ENCODE measurements around the gene VSTM2B.
"Not testable (repeated sequence)": the region's sequence is repeated elsewhere in the genome, so short reads cannot be mapped to it uniquely, and the experiment has no call there.

VSTM2B gene

DNA sequence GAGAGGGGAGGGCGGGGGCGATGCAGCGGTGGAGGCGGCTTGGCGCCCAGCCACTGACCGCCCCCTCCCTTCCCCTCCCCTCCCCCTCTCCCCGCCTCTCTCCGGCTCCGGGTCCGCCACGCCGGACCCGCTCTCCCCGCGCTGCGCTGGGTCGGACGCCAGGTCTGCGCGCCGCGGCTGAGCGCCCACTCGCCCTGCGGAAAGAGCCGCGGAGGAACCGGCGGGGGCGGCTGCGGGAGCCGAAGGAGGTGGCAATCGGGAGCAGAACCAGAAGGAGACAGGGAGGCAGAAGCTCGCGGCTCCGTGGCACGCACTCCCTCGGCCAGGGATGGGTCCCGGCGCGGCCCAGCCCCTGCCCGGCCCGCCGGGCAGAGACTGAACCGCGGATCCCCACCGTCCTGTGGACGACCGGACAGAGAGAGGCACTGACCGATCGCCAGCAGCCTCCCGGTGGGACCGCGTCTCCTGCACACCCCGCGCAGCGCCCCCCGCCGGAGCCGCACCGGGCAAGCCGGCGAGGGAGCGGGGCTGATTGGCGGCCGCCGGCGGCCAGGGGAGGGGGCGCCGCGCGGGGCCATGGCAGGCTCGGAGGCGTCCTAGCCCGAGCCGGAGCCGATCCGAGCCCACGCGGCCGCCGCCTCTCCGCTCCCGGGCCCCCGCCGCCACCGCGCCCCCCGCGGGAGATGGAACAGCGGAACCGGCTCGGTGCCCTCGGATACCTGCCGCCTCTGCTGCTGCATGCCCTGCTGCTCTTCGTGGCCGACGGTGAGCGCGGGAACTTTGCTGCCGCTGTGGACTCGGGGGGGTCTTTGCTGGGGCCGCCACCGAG lies at the start of gene VSTM2B:
VSTM2B (plus strand) TSS at position 94 of the 829 bp plus-strand sequence; CDS start at position 684, 590 bp downstream.
- DNase-seq (ENCODE audit: low spot score), result peak; percentile 56

DNA sequence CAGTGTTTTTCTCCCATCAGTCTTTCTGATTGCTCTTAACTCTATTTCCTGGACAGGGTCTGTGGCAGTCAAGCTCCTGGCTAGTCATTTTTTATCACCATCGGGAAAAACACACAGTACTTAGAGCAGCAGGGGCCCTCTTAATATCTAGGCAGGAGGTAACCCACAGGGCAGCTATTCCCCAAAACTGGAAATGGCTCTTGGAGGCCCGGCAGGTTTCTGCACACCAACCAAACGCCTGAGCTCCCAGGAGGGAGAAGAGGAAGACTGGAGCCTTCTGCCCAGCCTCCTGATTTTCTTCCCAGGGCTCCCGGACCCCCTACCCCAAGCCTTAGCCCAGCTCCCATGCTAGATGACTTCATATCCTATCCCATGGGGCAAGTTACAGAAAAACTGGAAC lies 49.3 kb upstream of the VSTM2B start:
- DNase-seq (ENCODE audit: low spot score), result no peak

DNA sequence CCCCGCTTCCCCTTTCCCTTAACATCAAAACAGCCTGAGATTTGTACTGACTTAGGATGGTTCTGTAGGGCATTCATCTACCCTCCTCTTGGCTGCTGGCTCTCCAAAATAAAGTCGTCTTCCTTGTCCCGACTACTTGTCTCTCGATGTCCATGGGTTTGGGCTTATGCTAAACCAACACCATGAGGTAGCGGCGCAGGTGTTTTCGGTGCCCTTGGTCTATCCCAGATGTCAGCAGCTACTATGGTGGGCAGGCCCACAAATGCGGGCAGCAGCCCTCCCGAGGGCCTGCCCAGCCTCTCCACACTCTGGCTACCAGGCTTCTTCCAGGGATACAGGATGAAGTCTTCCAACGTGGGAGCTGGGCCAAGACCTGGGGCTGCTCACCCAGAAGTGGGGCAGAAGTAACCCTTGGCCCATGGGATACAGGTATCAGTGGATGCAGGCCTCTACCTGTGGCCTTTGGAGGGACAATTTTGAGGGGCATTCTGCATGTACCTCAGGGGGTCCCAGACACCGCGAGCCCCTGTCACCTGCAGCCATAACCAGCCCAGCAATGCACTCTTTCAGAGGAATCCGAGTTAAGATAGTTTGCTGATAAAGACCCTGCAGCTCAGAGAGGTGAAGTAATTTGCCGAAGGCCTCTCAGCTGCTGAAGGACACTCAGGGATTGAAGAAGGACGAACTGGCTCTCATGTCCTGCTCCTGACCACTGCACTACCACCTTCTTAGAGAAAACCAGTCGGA lies 47.8 kb upstream of the VSTM2B start:
- no peak for DNase-seq (ENCODE audit: low spot score)

DNA sequence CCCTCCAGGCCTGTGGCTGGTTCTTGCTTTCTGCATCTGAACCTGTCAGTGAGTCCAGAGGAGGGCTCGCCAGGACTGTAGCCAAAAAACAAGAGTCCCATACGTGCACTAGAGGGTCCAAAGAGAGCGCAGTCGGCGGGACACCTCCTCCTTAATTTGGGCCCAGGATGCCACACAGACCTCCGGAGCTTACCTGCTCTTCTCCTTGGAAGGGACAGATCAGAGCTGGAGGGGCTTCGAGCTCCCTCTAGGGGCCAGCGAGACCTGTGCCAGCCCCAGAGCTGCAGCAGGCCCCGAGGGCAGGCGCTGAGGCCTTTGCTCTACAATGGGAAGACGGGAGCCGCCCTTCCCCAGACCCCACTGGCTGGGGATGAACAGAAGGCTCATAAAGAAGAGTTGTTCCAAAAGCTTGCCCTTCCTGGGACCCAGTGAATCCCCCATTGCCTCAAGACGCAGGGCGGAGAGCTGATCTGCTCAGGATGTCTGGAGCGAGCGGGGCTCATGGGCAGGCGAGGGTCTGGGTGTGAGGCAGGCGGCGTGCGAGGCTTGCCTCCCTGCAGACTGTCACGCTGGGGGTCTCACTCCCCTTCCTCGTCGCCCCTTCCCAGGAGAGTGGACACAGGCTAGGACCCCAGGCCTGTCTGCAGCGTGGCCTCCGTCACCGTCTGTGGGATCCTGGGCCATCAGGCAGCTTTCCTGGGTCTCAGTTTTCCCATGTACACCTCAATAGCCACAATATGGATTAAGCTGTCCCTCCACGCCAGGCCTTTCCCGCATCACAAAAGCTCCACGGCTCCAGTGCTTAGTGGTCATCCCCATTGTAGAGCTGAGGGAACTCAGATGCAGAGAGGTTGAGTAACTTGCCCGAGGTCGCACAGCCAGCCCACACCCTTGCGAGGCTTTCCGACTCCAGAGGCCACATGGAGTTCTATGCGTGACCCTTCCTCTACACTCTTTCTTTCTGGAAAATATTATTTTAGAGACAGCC lies 46.9 kb upstream of the VSTM2B start:
- no peak for DNase-seq (ENCODE audit: low spot score)

DNA sequence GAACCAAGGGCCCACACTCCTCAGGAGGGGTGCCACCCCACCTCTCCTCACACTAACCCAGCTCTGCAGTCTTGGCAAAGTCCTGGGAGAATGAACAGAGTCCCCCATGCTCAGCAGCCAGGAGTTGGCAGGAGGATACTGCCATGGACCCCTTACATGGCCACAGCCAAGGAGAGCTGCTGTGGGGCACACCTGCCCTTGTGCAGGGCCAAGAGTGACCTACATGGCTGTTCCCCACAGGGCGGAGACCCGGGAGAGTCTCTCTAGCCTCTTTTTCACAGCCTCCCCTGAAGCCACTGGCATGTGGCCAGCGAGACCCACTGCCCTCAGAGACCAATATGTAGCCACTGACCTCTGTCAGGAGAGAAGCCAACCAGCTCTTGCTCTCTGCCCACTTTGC lies 45.9 kb upstream of the VSTM2B start:
- no peak for DNase-seq (ENCODE audit: low spot score)

DNA sequence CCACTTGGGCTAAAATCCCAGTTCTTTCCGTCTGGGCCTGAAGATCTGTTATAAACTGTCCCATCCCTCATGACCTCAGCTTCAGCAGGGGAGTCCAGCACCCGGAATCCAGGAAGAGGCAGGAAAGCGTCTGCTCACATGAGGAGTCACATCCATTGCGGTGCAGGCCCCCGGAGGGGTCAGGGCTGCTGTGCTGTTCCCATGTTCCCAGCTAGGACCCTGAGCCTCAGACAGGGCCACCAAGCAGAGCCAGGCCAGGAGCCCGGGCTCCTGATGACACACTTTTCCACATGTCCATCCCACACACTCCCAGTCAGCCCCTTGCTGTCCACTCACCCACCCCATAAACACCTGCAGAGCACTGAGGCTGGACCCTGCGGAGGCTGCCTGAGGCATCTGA lies 45.3 kb upstream of the VSTM2B start:
- no peak for DNase-seq (ENCODE audit: low spot score)

DNA sequence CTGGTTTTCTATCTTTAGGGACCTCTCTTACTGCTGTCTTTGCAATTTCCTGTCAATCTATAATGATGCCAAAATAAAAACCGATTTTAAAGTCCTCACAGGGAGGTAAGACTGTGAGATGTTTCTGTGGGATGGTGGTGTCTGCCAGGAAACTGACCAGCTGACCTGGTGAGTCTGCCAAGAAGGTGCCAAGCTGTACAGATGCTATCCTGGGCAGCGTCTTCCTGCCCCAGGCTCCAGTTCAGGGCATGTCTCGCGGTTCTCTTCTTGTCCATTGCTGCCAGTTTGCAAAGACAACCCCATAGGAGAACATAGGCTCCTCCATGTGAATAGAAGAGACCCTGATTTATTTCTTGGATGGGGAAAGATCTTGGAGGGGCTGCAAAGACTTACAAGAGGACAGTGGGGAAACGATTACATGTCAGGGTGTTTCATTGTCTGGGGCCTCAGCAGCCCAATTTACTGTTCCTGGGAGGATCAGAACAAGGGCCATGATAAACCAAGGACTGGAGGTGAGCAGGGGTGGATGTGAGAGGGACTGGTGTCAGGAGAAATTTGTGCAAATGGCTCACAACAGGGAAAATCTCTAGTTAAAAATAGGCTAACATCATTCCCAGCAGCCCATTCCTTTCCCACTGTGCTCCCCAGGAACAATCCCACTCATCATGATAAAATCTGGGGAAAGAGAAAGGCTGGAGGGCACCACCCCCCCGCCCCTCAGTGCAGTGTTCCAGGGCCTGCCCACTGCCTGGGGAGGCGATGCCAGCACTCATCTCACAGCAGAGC lies 42.7 kb upstream of the VSTM2B start:
- no peak for DNase-seq (ENCODE audit: low spot score)

DNA sequence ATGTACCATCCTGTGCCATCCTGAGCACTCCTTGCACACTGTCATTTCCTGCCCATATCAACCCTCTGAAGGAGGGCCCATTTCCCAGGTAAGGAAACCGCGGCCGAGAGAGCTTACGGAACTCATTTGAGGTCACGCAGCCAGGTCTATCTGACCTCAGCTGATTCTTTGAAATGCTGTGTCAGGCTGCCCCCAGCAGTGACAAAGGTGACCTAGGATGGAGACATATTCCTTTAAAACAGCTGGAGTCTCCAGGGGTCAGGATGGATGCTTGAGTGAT lies 42.2 kb upstream of the VSTM2B start:
- no peak for DNase-seq (ENCODE audit: low spot score)

DNA sequence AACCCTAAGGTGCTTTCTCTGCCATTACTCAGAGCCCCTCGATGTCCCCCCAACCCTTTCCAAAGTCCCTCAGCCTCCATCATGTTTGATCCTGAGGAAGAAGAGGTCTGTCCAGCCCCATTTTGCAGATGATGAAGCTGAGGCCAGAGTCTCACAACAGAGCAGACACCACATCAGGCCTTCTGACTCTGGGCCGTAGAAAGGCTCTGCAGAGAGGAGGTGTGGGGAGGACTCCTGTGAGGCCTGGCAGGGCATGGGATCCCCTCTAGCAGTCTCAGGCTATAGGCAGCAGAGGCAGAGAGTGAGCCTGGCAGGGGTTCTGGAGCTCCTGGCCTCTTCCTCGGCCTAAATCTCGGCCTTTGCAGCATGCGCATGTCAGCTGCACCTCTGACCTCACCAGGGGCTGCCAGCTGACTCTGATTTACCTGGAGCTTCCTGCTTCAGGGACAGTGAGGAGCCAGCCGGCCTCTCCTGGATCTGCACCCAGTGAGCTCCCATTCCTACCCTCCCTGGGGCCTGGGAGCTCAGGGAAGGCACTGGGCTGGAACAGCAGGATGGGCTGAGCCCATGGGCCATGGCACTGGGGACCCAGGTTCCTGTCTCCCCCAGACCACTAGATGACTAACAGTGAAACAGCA lies 41.7 kb upstream of the VSTM2B start:
- DNase-seq (ENCODE audit: low spot score), result no peak

DNA sequence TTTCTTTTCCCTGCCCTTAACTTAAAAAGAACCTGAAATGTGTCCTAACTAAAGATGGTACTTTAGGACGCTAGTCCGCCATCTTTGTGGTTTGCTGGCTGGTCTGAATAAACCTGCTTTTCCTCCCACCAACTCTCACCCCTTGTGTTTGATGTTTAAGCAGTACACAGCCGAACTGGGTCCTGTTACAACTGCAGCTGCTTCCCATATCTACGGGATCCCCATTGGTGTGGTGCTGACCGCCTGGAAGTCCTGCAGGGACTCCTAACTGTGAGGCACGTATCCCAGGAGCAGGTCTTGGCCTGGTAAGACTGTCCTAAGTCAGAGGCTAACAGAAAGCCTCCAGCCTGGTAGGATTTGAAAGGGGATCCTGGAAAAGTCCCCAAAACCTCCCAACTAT lies 40.9 kb upstream of the VSTM2B start:
- DNase-seq (ENCODE audit: low spot score), result no peak

DNA sequence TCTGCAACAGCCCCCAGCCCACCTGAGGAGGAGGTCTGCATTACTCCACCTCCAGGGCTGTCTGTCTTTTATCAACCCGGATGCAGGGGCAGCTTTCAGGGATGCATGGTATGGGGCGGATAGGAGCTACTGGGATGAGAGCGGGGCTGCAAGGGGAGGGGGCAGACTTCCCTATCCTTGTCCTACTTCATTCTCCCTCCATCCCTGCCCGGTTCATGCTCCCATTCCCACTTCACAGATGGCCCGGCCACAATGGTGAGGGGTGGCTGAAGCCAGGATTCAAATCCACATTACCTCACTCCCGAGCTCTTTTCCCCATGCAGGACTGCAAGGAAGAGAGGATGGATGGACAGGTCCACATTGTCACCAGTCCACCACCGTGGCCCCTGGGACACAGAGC lies 40.5 kb upstream of the VSTM2B start:
- no peak for DNase-seq (ENCODE audit: low spot score)

DNA sequence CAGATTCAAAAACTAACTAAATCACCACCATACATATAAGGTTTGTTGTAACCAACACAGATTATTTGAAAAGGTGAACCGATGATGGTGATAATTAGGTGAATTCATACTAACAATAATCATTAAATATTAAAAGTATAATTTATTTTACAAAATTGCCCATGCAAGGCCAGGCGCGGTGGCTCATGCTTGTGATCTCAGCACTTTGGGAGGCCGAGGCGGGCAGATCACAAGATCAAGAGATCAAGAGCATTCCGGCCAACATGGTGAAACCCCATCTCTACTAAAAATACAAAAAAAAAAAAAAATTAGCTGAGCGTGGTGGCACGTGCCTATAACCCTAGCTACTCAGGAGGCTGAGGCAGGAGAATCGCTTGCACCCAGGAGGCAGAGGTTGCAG lies 38.8 kb upstream of the VSTM2B start:
- DNase-seq (ENCODE audit: low spot score), result not testable (repeated sequence)

DNA sequence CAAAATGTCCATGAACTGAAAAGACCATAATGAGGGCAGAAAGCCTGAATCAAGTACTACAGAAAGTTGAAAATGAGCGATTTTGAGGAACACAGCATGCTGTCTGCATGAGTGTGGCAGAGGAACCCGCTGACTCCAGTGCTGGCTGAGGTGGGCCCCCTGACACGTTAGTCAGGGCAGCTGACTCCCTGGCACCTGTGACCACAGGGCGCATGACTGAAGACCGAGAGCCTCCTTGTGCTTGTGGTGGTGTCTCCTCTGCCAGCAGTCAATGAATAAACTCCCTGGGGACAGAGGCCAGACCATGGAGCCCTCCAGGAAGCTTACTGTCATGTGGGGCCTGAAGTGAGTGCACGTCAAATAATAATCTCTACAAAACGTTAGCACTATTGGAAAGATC lies 38.4 kb upstream of the VSTM2B start:
- DNase-seq (ENCODE audit: low spot score), result no peak

DNA sequence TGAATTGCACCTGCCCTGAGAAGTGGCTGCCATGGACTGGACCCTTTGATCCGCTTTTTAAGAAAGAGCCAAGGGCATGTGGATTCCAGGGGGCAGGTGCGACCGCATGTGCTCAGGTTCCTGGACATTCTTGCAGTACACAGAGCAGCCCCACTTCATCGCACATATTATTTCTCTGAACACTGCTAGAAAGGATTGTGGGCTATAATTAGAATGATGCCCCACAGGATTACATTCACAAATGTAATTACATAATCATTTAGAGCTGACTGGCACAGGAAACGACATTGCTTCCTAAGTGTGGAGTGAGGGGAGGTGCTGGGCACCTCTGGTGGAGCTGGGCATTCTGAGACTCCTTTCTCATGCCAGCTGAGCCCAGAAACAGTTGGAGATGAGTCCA lies 37.5 kb upstream of the VSTM2B start:
- no peak for DNase-seq (ENCODE audit: low spot score)

DNA sequence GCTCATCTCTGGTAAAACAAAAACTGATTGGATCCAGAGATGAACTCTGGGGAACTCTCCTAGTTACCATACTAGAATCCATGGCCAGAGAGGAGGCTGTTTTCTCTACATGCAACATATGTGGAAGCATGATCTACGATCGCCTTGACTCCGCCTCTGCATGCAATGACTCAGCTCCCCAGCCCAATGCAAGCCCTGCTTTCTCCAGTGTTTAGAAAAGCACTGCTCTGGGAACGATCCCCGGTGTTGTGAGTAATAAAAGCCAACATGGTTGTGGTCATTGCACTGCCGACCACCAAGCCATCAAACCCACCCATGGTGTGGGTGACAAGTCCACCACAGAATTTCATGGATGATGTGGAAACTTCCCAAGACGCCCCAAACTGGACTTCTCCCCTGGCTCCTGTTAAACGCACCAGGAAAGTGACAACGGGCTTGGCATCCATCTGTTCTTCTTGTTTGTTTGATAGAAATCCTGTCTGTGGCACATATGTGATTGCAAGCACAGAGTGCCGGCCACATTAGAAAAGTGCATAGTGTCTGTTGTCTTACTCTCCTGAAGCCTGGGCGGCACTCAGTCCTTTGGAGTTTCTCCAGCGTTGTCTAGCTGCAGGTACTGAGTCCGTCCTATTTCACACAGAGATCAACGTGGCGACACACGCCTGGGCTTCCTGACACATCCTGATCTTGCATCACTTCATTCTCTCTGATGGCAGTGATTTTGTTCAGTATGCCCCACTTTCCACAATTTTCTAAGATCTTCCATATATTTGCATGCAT lies 36.4 kb upstream of the VSTM2B start:
- DNase-seq (ENCODE audit: low spot score), result no peak

DNA sequence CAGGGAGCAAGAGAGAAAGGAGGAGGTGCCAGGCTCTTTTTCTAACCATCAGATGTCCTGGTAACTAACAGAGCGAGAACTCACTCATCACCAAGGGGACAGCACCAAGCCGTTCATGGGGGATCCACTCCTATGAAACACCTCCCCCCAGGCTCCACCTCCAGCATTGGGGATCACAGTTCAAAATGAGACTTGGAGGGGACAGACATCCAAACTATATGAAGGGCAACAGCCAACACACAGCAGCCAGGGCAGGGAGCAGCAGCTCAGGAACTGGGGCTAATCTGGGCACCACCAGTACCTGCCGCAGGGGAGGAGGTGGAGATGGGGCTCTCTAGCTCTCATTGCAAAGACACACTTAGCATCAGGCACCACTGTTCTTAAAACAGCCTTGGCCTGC lies 34.3 kb upstream of the VSTM2B start:
- DNase-seq (ENCODE audit: low spot score), result no peak

DNA sequence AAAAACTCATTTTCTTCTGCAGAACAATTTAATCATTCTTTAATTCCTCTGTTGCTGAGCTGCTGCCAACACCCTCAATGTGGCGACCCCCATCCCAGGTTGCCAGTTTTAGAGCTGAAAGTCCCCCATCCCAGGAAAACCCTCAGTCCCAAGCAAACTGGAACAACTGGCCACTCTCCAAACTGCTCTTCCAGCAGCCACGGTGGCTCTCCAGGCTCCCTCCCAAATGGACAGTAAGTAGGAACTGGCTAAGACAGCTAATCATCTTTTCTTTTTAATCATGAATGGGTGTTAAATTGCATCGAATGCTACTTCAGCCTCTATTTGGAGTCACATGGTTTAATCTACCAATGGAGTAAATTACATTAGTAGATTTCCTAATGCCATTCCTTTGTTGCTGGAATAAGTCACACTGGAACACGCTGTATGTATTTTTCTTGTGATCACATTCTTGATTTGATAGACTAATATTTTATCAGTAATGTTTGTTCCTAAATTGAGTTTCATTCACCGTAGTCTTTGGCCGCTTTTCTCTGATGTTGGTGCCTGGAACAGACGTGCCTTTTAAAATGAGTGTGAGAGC lies 33.7 kb upstream of the VSTM2B start:
- no peak for DNase-seq (ENCODE audit: low spot score)

DNA sequence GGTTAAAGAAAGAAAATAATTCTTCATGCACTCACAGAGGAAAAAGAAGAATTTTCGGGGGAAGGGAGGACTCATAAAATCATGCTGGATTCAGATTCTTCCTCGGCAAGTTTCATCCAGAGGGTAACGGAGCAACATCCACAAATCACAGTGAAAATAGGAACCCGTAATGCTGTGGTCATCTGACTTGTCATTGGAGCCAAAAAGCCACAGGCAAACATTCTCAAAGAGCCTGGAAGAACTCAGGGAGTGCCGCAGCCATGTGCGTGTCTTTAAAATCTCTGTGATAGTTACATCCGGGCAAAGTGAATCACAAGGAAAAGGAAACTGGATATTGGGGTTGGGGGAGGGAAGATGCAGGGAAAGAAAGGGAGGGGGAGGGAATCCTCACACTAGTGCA lies 33.0 kb upstream of the VSTM2B start:
- no peak for DNase-seq (ENCODE audit: low spot score)

DNA sequence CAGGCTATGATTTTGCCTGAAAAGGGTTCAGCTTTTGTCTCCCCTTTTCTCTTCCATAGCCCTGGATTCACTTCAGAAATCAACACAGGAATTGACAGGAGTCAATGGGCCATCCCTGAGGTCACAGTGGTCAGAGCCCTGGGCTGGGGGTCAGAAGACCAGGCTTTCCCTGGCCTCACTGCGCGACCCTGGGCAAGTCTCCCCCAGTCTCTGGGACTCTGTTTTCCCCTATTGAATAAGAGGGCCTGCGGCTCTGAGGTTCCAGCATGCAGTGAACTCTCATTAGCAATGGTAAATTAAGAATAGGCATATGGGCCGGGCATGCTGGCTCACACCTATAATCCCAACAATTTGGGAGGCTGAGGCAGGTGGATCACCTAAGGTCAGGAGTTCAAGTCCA lies 30.7 kb upstream of the VSTM2B start:
- DNase-seq (ENCODE audit: low spot score), result no peak

DNA sequence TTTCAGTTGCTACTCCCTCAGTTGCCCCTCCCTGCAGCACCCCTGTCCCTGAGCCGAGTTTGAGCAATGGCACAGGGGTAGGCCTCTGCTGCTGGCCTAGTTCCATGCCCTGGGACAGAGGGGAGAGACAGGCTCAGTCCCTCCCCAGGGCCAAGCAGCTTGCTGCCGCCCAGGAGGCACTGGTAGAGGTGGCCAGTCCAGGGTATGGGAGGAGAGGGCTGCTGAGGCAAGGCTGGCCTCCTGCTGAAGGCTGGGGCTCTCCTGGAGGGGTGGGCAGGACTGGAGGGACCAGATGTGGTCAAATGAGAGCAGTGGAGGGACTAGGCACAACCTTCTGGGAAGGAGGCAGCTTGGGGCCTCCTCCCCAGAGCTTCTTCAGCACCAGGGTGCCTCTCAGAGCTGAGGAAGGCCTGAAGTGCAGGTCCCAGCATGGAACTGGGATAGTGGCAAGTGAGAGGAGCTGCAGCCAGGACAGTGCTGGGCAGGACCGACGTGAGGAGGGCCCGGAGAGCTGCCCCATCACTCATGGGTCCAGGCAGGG lies 29.8 kb upstream of the VSTM2B start:
- DNase-seq (ENCODE audit: low spot score), result no peak
